GM18867 (cell line): Measurements from ENCODE around the gene DGKI.

Experiments
- ATAC-seq: cut with Tn5 transposase; IDR thresholded peaks from one replicate; pipeline ENCODE4 v1.9.1; 2021; ENCODE audit warnings: mild to moderate bottlenecking, moderate library complexity; ENCODE audit not compliant: unreplicated experiment

DGKI gene

GRCh38 chr7:137846827-137847567, at the start of gene DGKI:
Gene DGKI, minus strand, starts transcription at chr7:137846974.
- ATAC-seq = no peak

GRCh38 chr7:137895301-137896221, 48.8 kb upstream of the DGKI start:
- peak; percentile 78 for ATAC-seq

GRCh38 chr7:137893143-137893742, 46.5 kb upstream of the DGKI start:
- ATAC-seq = no peak

GRCh38 chr7:137891016-137891655, 44.4 kb upstream of the DGKI start:
- ATAC-seq = no peak

- no peak for ATAC-seq
Observed at GRCh38 chr7:137890449-137890921, 43.7 kb upstream of the DGKI start.

GRCh38 chr7:137888241-137888640, 41.5 kb upstream of the DGKI start:
- no peak for ATAC-seq

GRCh38 chr7:137886746-137887145, 40.0 kb upstream of the DGKI start:
- no peak for ATAC-seq

- no peak for ATAC-seq
Observed at GRCh38 chr7:137886281-137886680, 39.5 kb upstream of the DGKI start.

- no peak for ATAC-seq
Observed at GRCh38 chr7:137885678-137886077, 38.9 kb upstream of the DGKI start.

- no peak for ATAC-seq
Observed at GRCh38 chr7:137882806-137883205, 36.0 kb upstream of the DGKI start.

- ATAC-seq = peak; percentile 74
Observed at GRCh38 chr7:137882261-137882668, 35.5 kb upstream of the DGKI start.

GRCh38 chr7:137881607-137882260, 35.0 kb upstream of the DGKI start:
- peak; percentile 25 for ATAC-seq

- ATAC-seq = no peak
Observed at GRCh38 chr7:137880432-137880831, 33.7 kb upstream of the DGKI start.

GRCh38 chr7:137879357-137880158, 32.8 kb upstream of the DGKI start:
- ATAC-seq = no peak

GRCh38 chr7:137878333-137878961, 31.7 kb upstream of the DGKI start:
- no peak for ATAC-seq

- ATAC-seq = no peak
Observed at GRCh38 chr7:137877027-137877675, 30.4 kb upstream of the DGKI start.

GRCh38 chr7:137875746-137876145, 29.0 kb upstream of the DGKI start:
- ATAC-seq = no peak

- ATAC-seq = no peak
Observed at GRCh38 chr7:137873979-137874777, 27.4 kb upstream of the DGKI start.
